HEK293 (cell line): ENCODE results near the gene THOP1.
A peak's percentile ranks its signal among the peaks of the same experiment; 100 is the strongest.

Source experiments
- CTCF ChIA-PET: fragments of 350-600 bp; formaldehyde crosslinking; extraction: SDS; loops from one replicate; lab custom pipeline; 2021; ENCODE audit warnings: antibody characterized with exemption; lab: Yijun Ruan, JAX
- POLR2A ChIA-PET: fragments of 300-600 bp; formaldehyde crosslinking; extraction: SDS; loops from one replicate; lab custom pipeline; 2020; ENCODE audit warnings: antibody characterized with exemption, inconsistent platforms; lab: Yijun Ruan, JAX
- H3K27ac ChIP-seq: fragments of 200-500 bp; sonication (Bioruptor generic); 2 replicates; pipeline ENCODE4 v1.5.1; 2014; ENCODE audit warnings: low read depth, low read length, control low read depth, inconsistent platforms; ENCODE audit errors: extremely low read depth
- H3K36me3 ChIP-seq, 2 experiments: fragments of 200-500 bp in 1 of 2; sonication (Bioruptor generic) in 1 of 2; 1 replicate in 1 of 2; 2 replicates in 1 of 2; pipeline ENCODE4 v1.5.1; 2014 to 2017; ENCODE audit warnings: inconsistent platforms in 2 of 2, low read length in 2 of 2; ENCODE audit not compliant: control insufficient read depth in 2 of 2, insufficient read depth in 1 of 2
- H3K4me1 ChIP-seq: fragments of 200-500 bp; sonication (Bioruptor generic); 2 replicates; pipeline ENCODE4 v1.5.1; 2014; ENCODE audit warnings: mild to moderate bottlenecking, low read length, inconsistent platforms; ENCODE audit not compliant: control insufficient read depth, insufficient read depth
- H3K4me3 ChIP-seq: 2 replicates; pipeline ENCODE4 v1.5.1; 2011; ENCODE audit warnings: low read depth, mild to moderate bottlenecking, control low read depth, low read length, moderate library complexity
- H3K9me3 ChIP-seq: fragments of 200-500 bp; sonication (Bioruptor generic); 2 replicates; pipeline ENCODE4 v1.5.1; 2014; ENCODE audit warnings: low read depth, low read length, inconsistent platforms; ENCODE audit not compliant: control insufficient read depth, insufficient read depth
- HOXD13 ChIP-seq: sonication (generic); formaldehyde crosslinking; IDR thresholded peaks from 2 replicates; pipeline ENCODE4 v1.8.0; 2022; ENCODE audit warnings: missing genetic modification reagents, borderline replicate concordance
- KLF8 ChIP-seq: fragments of 450-650 bp; formaldehyde crosslinking; IDR thresholded peaks from 2 replicates; pipeline ENCODE4 v1.5.1; 2016; ENCODE audit warnings: missing biosample characterization, missing genetic modification characterization
- SCRT1 ChIP-seq: fragments of 450-650 bp; formaldehyde crosslinking; IDR thresholded peaks from 2 replicates; pipeline ENCODE4 v1.5.1; 2016; ENCODE audit warnings: missing biosample characterization, missing genetic modification characterization, borderline replicate concordance
- SETDB1 ChIP-seq: IDR thresholded peaks from one replicate; pipeline ENCODE4 v1.6.1; 2017; ENCODE audit warnings: mild to moderate bottlenecking, low read length, moderate library complexity, mixed read lengths; ENCODE audit not compliant: insufficient read length
- ZBTB11 ChIP-seq: fragments of 450-650 bp; formaldehyde crosslinking; conservative IDR thresholded peaks from 2 replicates; pipeline ENCODE4 v1.5.1; 2016; ENCODE audit warnings: low read depth, missing biosample characterization, missing genetic modification characterization
- ZBTB8A ChIP-seq: fragments of 450-650 bp; formaldehyde crosslinking; IDR thresholded peaks from 2 replicates; pipeline ENCODE4 v1.5.1; 2016; ENCODE audit warnings: missing biosample characterization, missing genetic modification characterization
- ZIC2 ChIP-seq: fragments of 450-650 bp; formaldehyde crosslinking; IDR thresholded peaks from 2 replicates; pipeline ENCODE4 v1.5.1; 2016; ENCODE audit warnings: missing biosample characterization, missing genetic modification characterization
- ZNF138 ChIP-seq: fragments of 450-650 bp; formaldehyde crosslinking; IDR thresholded peaks from 2 replicates; pipeline ENCODE4 v1.5.1; 2016; ENCODE audit warnings: missing biosample characterization, missing genetic modification characterization, borderline replicate concordance
- ZNF155 ChIP-seq: fragments of 450-650 bp; formaldehyde crosslinking; IDR thresholded peaks from 2 replicates; pipeline ENCODE4 v1.5.1; 2016; ENCODE audit warnings: missing biosample characterization, missing genetic modification characterization
- ZNF19 ChIP-seq: fragments of 450-650 bp; formaldehyde crosslinking; IDR thresholded peaks from 2 replicates; pipeline ENCODE4; 2016; ENCODE audit warnings: missing biosample characterization, missing genetic modification characterization, low read depth
- ZNF23 ChIP-seq: fragments of 450-650 bp; formaldehyde crosslinking; IDR thresholded peaks from 2 replicates; pipeline ENCODE4 v1.5.1; 2016; ENCODE audit warnings: missing biosample characterization, missing genetic modification characterization, borderline replicate concordance
- ZNF354C ChIP-seq: fragments of 450-650 bp; formaldehyde crosslinking; IDR thresholded peaks from 2 replicates; pipeline ENCODE4 v1.5.1; 2016; ENCODE audit warnings: missing biosample characterization, missing genetic modification characterization, low read depth, borderline replicate concordance
- ZNF394 ChIP-seq: fragments of 450-650 bp; formaldehyde crosslinking; IDR thresholded peaks from 2 replicates; pipeline ENCODE4 v1.5.1; 2016; ENCODE audit warnings: missing biosample characterization, missing genetic modification characterization, mild to moderate bottlenecking, moderate library complexity, borderline replicate concordance
- ZNF521 ChIP-seq: fragments of 450-650 bp; formaldehyde crosslinking; IDR thresholded peaks from 2 replicates; pipeline ENCODE4 v1.5.1; 2017; ENCODE audit warnings: missing biosample characterization, mild to moderate bottlenecking, missing genetic modification characterization
- ZNF560 ChIP-seq: fragments of 450-650 bp; formaldehyde crosslinking; IDR thresholded peaks from 2 replicates; pipeline ENCODE4 v1.5.1; 2017; ENCODE audit warnings: missing biosample characterization, missing genetic modification characterization, borderline replicate concordance
- ZNF561 ChIP-seq: fragments of 450-650 bp; IDR thresholded peaks from 2 replicates; pipeline ENCODE4 v1.5.1; 2018; ENCODE audit warnings: missing biosample characterization, missing genetic modification characterization, borderline replicate concordance
- ZNF639 ChIP-seq: fragments of 450-650 bp; formaldehyde crosslinking; IDR thresholded peaks from 2 replicates; pipeline ENCODE4 v1.5.1; 2016; ENCODE audit warnings: missing biosample characterization, missing genetic modification characterization
- ZNF658 ChIP-seq: fragments of 450-650 bp; formaldehyde crosslinking; IDR thresholded peaks from 2 replicates; pipeline ENCODE4; 2016; ENCODE audit warnings: missing biosample characterization, missing genetic modification characterization
- ZNF776 ChIP-seq: fragments of 450-650 bp; formaldehyde crosslinking; IDR thresholded peaks from 2 replicates; pipeline ENCODE4 v1.5.0; 2017; ENCODE audit warnings: missing biosample characterization, missing genetic modification characterization, borderline replicate concordance
- ZNF785 ChIP-seq: fragments of 450-650 bp; formaldehyde crosslinking; IDR thresholded peaks from 2 replicates; pipeline ENCODE4 v1.5.1; 2016; ENCODE audit warnings: missing biosample characterization, missing genetic modification characterization
- ZNF791 ChIP-seq: fragments of 450-650 bp; formaldehyde crosslinking; IDR thresholded peaks from 2 replicates; pipeline ENCODE4 v1.5.1; 2016; ENCODE audit warnings: missing biosample characterization, missing genetic modification characterization
- TF ChIP-seq, protein P1 (sequence below): fragments of 450-650 bp; formaldehyde crosslinking; IDR thresholded peaks from 2 replicates; pipeline ENCODE4 v1.5.1; 2016; ENCODE audit warnings: missing biosample characterization, missing genetic modification characterization

THOP1 gene

GRCh38 chr19:2798158-2798685 is 12.9 kb downstream of the THOP1 start:
- POLR2A ChIA-PET: interaction anchor here (1.4 kb wide), 1 partner anchor 15 kb away, joined by 5 read pairs; the partner anchor contains the start of gene SGTA
- Histone ChIP-seq H3K4me3 (no peak overlapping the region), H3K36me3 (peaks cover 34 to 95% of the 10 kb centered on the region in 2 experiments), H3K4me1 (no peaks in the 10 kb centered on the region), H3K27ac (no peak overlapping the region), H3K9me3 (no peaks in the 10 kb centered on the region)
- peak; percentile 51; the same call in 1 of the 2 replicates for TF ChIP-seq ZNF394 (tag by site-specific recombination)
- no peak for TF ChIP-seq SETDB1
- CTCF ChIA-PET: interaction anchor here (0.9 kb wide), 1 partner anchor 21 kb away, joined by 7 read pairs; the partner anchor contains the start of gene ZNF554

DNA sequence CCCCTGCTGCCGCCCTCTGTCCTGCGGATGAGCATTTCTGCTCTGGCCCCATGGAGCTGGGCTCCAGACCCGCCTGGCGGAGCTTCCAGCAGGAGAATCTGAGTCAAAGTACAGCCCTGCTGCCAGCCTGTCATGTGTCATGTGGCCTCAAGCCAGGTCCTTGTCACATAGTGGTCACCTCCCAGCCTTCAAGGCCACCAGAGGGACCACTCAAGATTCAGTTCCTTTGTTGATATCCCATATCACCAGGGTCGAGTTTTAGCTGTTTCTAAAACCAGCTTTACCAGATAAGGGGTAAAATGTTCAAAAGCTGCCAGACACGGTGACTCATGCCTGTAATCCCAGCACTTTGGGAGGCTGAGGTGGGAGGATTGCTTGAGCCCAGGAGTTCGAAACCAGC is 13.4 kb downstream of the THOP1 start:
- TF ChIP-seq ZNF791 (tag by site-specific recombination) (no peak), ZNF155 (tag by site-specific recombination) (no peak), ZIC2 (tag by site-specific recombination) (no peak), ZNF23 (tag by site-specific recombination) (no peak), ZNF560 (tag by site-specific recombination) (no peak), ZNF19 (no peak), ZBTB11 (tag by site-specific recombination) (no peak), HOXD13 (CRISPR knock-in tag) (no peak)
- TF ChIP-seq, protein P1, sequence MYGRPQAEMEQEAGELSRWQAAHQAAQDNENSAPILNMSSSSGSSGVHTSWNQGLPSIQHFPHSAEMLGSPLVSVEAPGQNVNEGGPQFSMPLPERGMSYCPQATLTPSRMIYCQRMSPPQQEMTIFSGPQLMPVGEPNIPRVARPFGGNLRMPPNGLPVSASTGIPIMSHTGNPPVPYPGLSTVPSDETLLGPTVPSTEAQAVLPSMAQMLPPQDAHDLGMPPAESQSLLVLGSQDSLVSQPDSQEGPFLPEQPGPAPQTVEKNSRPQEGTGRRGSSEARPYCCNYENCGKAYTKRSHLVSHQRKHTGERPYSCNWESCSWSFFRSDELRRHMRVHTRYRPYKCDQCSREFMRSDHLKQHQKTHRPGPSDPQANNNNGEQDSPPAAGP (tag by site-specific recombination): 0 out of 2 replicates have a peak, but pooled peaks have one; percentile 38
- H3K4me1 ChIP-seq: no peaks in the 10 kb centered on the region
- H3K4me3 ChIP-seq: no peak overlapping the region
- ChIA-PET CTCF (interaction anchor here (0.9 kb wide), 1 partner anchor 21 kb away, joined by 7 read pairs; the partner anchor contains the start of gene ZNF554), POLR2A (interaction anchor here (1.4 kb wide), 1 partner anchor 15 kb away, joined by 5 read pairs; the partner anchor contains the start of gene SGTA)
- H3K27ac ChIP-seq: no peak overlapping the region
- H3K9me3 ChIP-seq: no peaks in the 10 kb centered on the region
- peaks cover 33 to 95% of the 10 kb centered on the region in 2 experiments for H3K36me3 ChIP-seq

GRCh38 chr19:2799273-2800020 is 14.1 kb downstream of the THOP1 start:
- H3K4me1 ChIP-seq: no peaks in the 10 kb centered on the region
- TF ChIP-seq ZBTB8A (tag by site-specific recombination): no peak
- TF ChIP-seq ZNF658 (tag by site-specific recombination): no peak
- no peak for TF ChIP-seq ZNF776 (tag by site-specific recombination)
- TF ChIP-seq ZNF138: no peak
- no peak for TF ChIP-seq ZNF639 (tag by site-specific recombination)
- TF ChIP-seq ZNF521: no peak
- no peak for TF ChIP-seq ZNF785 (tag by site-specific recombination)
- TF ChIP-seq KLF8 (tag by site-specific recombination): no peak
- TF ChIP-seq ZNF155 (tag by site-specific recombination): no peak
- no peak for TF ChIP-seq SCRT1
- no peak for TF ChIP-seq ZNF561 (tag by site-specific recombination)
- no peak for TF ChIP-seq ZNF354C
- TF ChIP-seq, all 188 proteins: peak for 0
- H3K9me3 ChIP-seq: no peaks in the 10 kb centered on the region
- ChIA-PET POLR2A (interaction anchor here (1.4 kb wide), 1 partner anchor 16 kb away, joined by 5 read pairs; the partner anchor contains the start of gene SGTA), CTCF (interaction anchor here (0.9 to 1.5 kb wide), 2 partner anchors 20 to 151 kb away, joined by 4 to 7 read pairs; partner anchors contain the start of gene ZNF554)
- H3K4me3 ChIP-seq: no peak overlapping the region
- no peak overlapping the region for H3K27ac ChIP-seq
- peaks cover 29 to 95% of the 10 kb centered on the region in 2 experiments for H3K36me3 ChIP-seq
